K562 (cell line): ENCODE data around the gene ADAMTSL2. TPM values are rescaled to one million over a fixed set of nuclear protein-coding genes. Genes with fewer than 3 reads are reported as not detected.

Experiments
- ATAC-seq: fragments of 200-7000 bp; cut with Tn5 transposase; 3 replicates; pipeline ENCODE4 v1.9.1; 2020; ENCODE audit warnings: moderate library complexity
- BruUV-seq: library from RNA; stranded (reverse); fragments of 400-500 nt; replicated peaks from 2 replicates; lab custom pipeline; 2021; lab: Mats Ljungman, UMichigan
- CTCF ChIA-PET: fragments of 300-600 bp; formaldehyde crosslinking; extraction: SDS; loops from one replicate; lab custom pipeline; 2021; ENCODE audit warnings: low intra/inter-chr PET ratio; lab: Yijun Ruan, JAX
- POLR2A ChIA-PET: fragments of 300-600, 350-650 bp; sonication (Branson Sonifier 250); formaldehyde crosslinking; extraction: SDS; loops from one replicate; lab custom pipeline; 2021; ENCODE audit warnings: antibody characterized with exemption, inconsistent platforms; lab: Yijun Ruan, JAX
- DNase-seq, 4 experiments: peaks; one replicate each; pipeline versions ENCODE4 v3.0.0 to v3.0.0-alpha.2; 2011 to 2018; ENCODE audit warnings: low spot score in 3 of 4, mixed read lengths in 3 of 4; ENCODE audit errors: extremely low read depth in 1 of 4
- FAIRE-seq: peaks from 2 replicates; lab custom pipeline; 2011; peaks lifted over from hg19 to GRCh38; lab: Jason Lieb, UNC
- H2AFZ ChIP-seq: 2 replicates; pipeline ENCODE4 v1.6.0; 2011; ENCODE audit warnings: low read depth, low read length, control low read depth, inconsistent platforms
- H3K27ac ChIP-seq: fragments of 200-600 bp; 3 replicates; pipeline ENCODE4 v1.8.0; 2011; ENCODE audit warnings: low read depth, mild to moderate bottlenecking, control low read depth, inconsistent platforms, low read length, moderate library complexity, mixed read lengths; ENCODE audit errors: extremely low read depth
- H3K27me3 ChIP-seq, 2 experiments: fragments of 300-600 bp in 1 of 2; 2 replicates in 1 of 2; 3 replicates in 1 of 2; pipeline versions ENCODE4 v1.6.0 to v1.8.0; 2011; ENCODE audit warnings: inconsistent platforms in 2 of 2, low read length in 2 of 2, mild to moderate bottlenecking in 1 of 2, mixed read lengths in 1 of 2, moderate library complexity in 1 of 2; ENCODE audit not compliant: control insufficient read depth in 2 of 2, insufficient read depth in 2 of 2
- H3K36me3 ChIP-seq: fragments of 300-600 bp; 3 replicates; pipeline ENCODE4 v1.8.0; 2011; ENCODE audit warnings: mild to moderate bottlenecking, low read length, inconsistent platforms; ENCODE audit not compliant: control insufficient read depth, insufficient read depth
- H3K4me1 ChIP-seq, 2 experiments: fragments of 200-600 bp in 1 of 2; replicated peaks in 1 of 2; 2 replicates in 1 of 2; 3 replicates in 1 of 2; pipeline versions ENCODE4 v1.5.1 to v1.8.0; 2011; ENCODE audit warnings: inconsistent platforms in 2 of 2, low read length in 2 of 2, mild to moderate bottlenecking in 1 of 2, mixed read lengths in 1 of 2, moderate library complexity in 1 of 2; ENCODE audit not compliant: control insufficient read depth in 2 of 2, insufficient read depth in 2 of 2
- H3K4me2 ChIP-seq: 2 replicates; pipeline ENCODE4 v1.6.1; 2011; ENCODE audit warnings: low read length, control low read depth, inconsistent platforms, mixed read lengths; ENCODE audit not compliant: insufficient read depth
- H3K4me3 ChIP-seq: fragments of 200-600 bp; sonication (generic), shearing (Covaris generic); 2 replicates; pipeline ENCODE4 v1.5.1; 2016; ENCODE audit warnings: control low read depth, inconsistent platforms
- H3K79me2 ChIP-seq: fragments of 200-600 bp; 3 replicates; pipeline ENCODE4 v1.8.0; 2011; ENCODE audit warnings: low read length, inconsistent platforms; ENCODE audit not compliant: control insufficient read depth, insufficient read depth
- H3K9ac ChIP-seq, 2 experiments: 2 replicates each; pipeline versions ENCODE4 v1.6.0 to v1.6.1; 2011; ENCODE audit warnings: low read depth in 2 of 2, low read length in 2 of 2, control low read depth in 1 of 2, inconsistent platforms in 1 of 2, mild to moderate bottlenecking in 1 of 2, mixed read lengths in 1 of 2; ENCODE audit not compliant: insufficient read depth in 1 of 2
- H3K9me1 ChIP-seq: one replicate; pipeline ENCODE4 v1.6.0; 2011; ENCODE audit warnings: inconsistent platforms, mild to moderate bottlenecking, low read length, moderate library complexity; ENCODE audit not compliant: control insufficient read depth, insufficient read depth
- H3K9me3 ChIP-seq: replicated peaks from 2 replicates; pipeline ENCODE4 v1.5.1; 2011; ENCODE audit warnings: low read depth, low read length, inconsistent platforms; ENCODE audit not compliant: control insufficient read depth, insufficient read depth
- H4K20me1 ChIP-seq: replicated peaks from 2 replicates; pipeline ENCODE4 v1.6.1; 2011; ENCODE audit warnings: low read length, inconsistent platforms, mixed read lengths; ENCODE audit not compliant: control insufficient read depth, insufficient read depth
- ETS2 ChIP-seq: IDR thresholded peaks from 2 replicates; pipeline ENCODE4 v1.6.1; 2016; ENCODE audit warnings: borderline replicate concordance, missing genetic modification characterization, mild to moderate bottlenecking, moderate library complexity, missing compliant biosample characterization; ENCODE audit not compliant: poor library complexity, severe bottlenecking
- ETV1 ChIP-seq: fragments of 450-650 bp; conservative IDR thresholded peaks from 2 replicates; pipeline ENCODE4 v1.6.1; 2016; ENCODE audit warnings: missing genetic modification characterization, control low read depth, low read depth, missing compliant biosample characterization
- HIVEP1 ChIP-seq: fragments of 250-450 bp; sonication (Bioruptor Pico); IDR thresholded peaks from 2 replicates; pipeline ENCODE4 v1.4.0; 2020; ENCODE audit warnings: mild to moderate bottlenecking
- KLF13 ChIP-seq: fragments of 450-650 bp; IDR thresholded peaks from 2 replicates; pipeline ENCODE4 v1.6.1; 2016; ENCODE audit warnings: missing genetic modification characterization, low read depth, mild to moderate bottlenecking, missing compliant biosample characterization, moderate library complexity, borderline replicate concordance
- PHF21A ChIP-seq: fragments of 450-650 bp; IDR thresholded peaks from 2 replicates; pipeline ENCODE4 v1.6.1; 2017; ENCODE audit warnings: low read depth, borderline replicate concordance
- POLR2AphosphoS5 ChIP-seq: IDR thresholded peaks from 2 replicates; pipeline ENCODE4 v1.6.1; 2011; ENCODE audit warnings: mild to moderate bottlenecking, low read depth, low read length, moderate library complexity; ENCODE audit not compliant: control insufficient read depth, insufficient read depth
- SREBF1 ChIP-seq: fragments of 150-350 bp; IDR thresholded peaks from 2 replicates; pipeline ENCODE4 v1.6.1; 2014; ENCODE audit warnings: antibody characterized with exemption, low read depth, low read length, borderline replicate concordance
- ZBTB1 ChIP-seq: sonication (generic); formaldehyde crosslinking; IDR thresholded peaks from 2 replicates; pipeline ENCODE4 v1.8.1; 2023; ENCODE audit warnings: missing genetic modification reagents, low read depth, mild to moderate bottlenecking, borderline replicate concordance
- ZFP1 ChIP-seq: fragments of 450-650 bp; formaldehyde crosslinking; IDR thresholded peaks from 2 replicates; pipeline ENCODE4 v1.4.0; 2020; ENCODE audit warnings: mild to moderate bottlenecking, mixed read lengths
- WGBS: fragments of 100-300 bp; shearing (Covaris generic); methylation state at CpG from one replicate; pipeline ENCODE4 v1.1.6; 2016; ENCODE audit warnings: low coverage, mixed read lengths; ENCODE audit not compliant: insufficient coverage; ENCODE audit errors: missing lambda C conversion rate; 5-methylcytosine and 5-hydroxymethylcytosine counted together
- in situ Hi-C: fragments of 300-500 bp; cut with MboI; formaldehyde crosslinking; loops from 4 replicates; pipeline ENCODE4 v1.15.0; 2018; ENCODE audit warnings: inconsistent platforms, mixed read lengths
- intact Hi-C: fragments of 100-400 bp; cut with micrococcal nuclease; formaldehyde crosslinking; loops from 2 replicates; pipeline ENCODE4 v1.14.2; 2022
- polyA plus RNA-seq, 8 experiments: library from polyadenylated mRNA; depleted of rRNA in 4 of 8; stranded (reverse) in 5 of 8; unstranded in 3 of 8; fragments of >200 nt; fragmentation: Nextera tagmentation in 2 of 8; fragmentation: Illumina TruSeq in 1 of 8; extraction: Ambion mirVana in 2 of 8; extraction: Trizol in 1 of 8; gene quantifications; 2 replicates each; pipeline versions ENCODE4 v1.2.1 to v1.2.3, GENCODE V29; 2011 to 2014; ENCODE audit warnings: inconsistent platforms in 1 of 8, missing spikeins in 1 of 8
- total RNA-seq, 7 experiments: library from RNA; depleted of rRNA in 6 of 7; stranded (reverse); fragments of >200 nt in 6 of 7; fragmentation: Illumina TruSeq in 2 of 7; extraction: Trizol in 2 of 7; gene quantifications; 2 replicates each; pipeline versions ENCODE4 v1.2.1 to v1.2.3, GENCODE V29; 2011 to 2021; ENCODE audit warnings: low replicate concordance in 1 of 7
- TF ChIP-seq, protein P1 (sequence below): fragments of 450-650 bp; IDR thresholded peaks from 2 replicates; pipeline ENCODE4 v1.6.1; 2016; ENCODE audit warnings: borderline replicate concordance
- TF ChIP-seq, protein P2 (sequence below), 2 experiments: fragments of 150-350 bp in 1 of 2; IDR thresholded peaks; 2 replicates each; pipeline ENCODE4 v1.6.1; 2012 to 2016; ENCODE audit warnings: low read depth in 2 of 2, low read length in 2 of 2, mild to moderate bottlenecking in 1 of 2, moderate library complexity in 1 of 2
- TF ChIP-seq, protein P3 (sequence below): fragments of 200-800 bp; sonication (Bioruptor generic); IDR thresholded peaks from 2 replicates; pipeline ENCODE4 v1.6.1; 2017; ENCODE audit warnings: missing genetic modification characterization, missing compliant biosample characterization
- TF ChIP-seq, protein P4 (sequence below): fragments of 250-450 bp; sonication (Bioruptor Pico); IDR thresholded peaks from 2 replicates; pipeline ENCODE4 v1.8.0; 2021; ENCODE audit warnings: mild to moderate bottlenecking, moderate library complexity

The ADAMTSL2 gene
- total and polyA plus RNA-seq, 9 of the 15 experiments (the other 6 are each of a cell fraction or from before 2014, with no cell fraction given), result 0.04 TPM; not detected in 8

DNA sequence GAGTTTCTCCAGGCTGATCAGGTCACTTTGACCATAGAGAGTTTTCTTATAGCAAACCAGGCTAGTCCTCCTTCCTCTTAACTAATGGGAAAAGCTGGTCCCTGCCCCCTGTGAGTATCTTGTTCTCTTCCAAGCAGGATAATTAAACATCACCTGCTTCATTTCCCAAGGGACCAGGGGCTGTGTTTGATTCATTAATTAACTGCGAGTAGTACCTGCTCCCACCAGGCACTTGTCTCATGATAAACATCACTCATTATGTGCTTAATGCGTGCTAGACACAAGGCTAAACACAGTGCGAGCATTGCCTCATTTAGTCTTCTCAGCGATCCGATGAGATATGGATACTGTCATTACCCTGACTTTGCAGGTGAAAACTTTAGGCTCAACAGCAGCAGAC is 76.3 kb downstream of the ADAMTSL2 start:
- 0% methylated on average over 5 of the region's 5 CpGs for WGBS
- H4K20me1 ChIP-seq, result peaks cover 19% of the 10 kb centered on the region
- no peaks in the 10 kb centered on the region for H3K9me3 ChIP-seq
- ChIA-PET POLR2A (no interaction called here), CTCF (no interaction called here)
- peaks cover 11 to 52% of the 10 kb centered on the region in 2 experiments; a peak in 4 of 5 replicates for H3K27me3 ChIP-seq
- peaks cover 0 to 9% of the 10 kb centered on the region in 2 experiments; a peak in 2 of 5 replicates for H3K4me1 ChIP-seq
- no peak overlapping the region for H3K27ac ChIP-seq
- H3K9me1 ChIP-seq, result no peaks in the 10 kb centered on the region
- no peak overlapping the region for H3K4me2 ChIP-seq
- H2AFZ ChIP-seq, result no peak overlapping the region
- ATAC-seq (no peak), DNase-seq (no peak), FAIRE-seq (no peak)
- intact Hi-C loops (no loop called here), in situ Hi-C loops (no loop called here)
- no peak overlapping the region for H3K4me3 ChIP-seq
- no peak overlapping the region for H3K9ac ChIP-seq
- BruUV-seq, result no TSS peak
- no peaks in the 10 kb centered on the region for H3K79me2 ChIP-seq
- no peaks in the 10 kb centered on the region for H3K36me3 ChIP-seq
- TF ChIP-seq ETS2 (tag) (no peak), HIVEP1 (CRISPR knock-in tag) (no peak), ZBTB1 (CRISPR knock-in tag) (no peak), POLR2AphosphoS5 (no peak), KLF13 (no peak), PHF21A (no peak), SREBF1 (no peak), ETV1 (tag) (no peak), ZFP1 (no peak)
- TF ChIP-seq, protein P1, sequence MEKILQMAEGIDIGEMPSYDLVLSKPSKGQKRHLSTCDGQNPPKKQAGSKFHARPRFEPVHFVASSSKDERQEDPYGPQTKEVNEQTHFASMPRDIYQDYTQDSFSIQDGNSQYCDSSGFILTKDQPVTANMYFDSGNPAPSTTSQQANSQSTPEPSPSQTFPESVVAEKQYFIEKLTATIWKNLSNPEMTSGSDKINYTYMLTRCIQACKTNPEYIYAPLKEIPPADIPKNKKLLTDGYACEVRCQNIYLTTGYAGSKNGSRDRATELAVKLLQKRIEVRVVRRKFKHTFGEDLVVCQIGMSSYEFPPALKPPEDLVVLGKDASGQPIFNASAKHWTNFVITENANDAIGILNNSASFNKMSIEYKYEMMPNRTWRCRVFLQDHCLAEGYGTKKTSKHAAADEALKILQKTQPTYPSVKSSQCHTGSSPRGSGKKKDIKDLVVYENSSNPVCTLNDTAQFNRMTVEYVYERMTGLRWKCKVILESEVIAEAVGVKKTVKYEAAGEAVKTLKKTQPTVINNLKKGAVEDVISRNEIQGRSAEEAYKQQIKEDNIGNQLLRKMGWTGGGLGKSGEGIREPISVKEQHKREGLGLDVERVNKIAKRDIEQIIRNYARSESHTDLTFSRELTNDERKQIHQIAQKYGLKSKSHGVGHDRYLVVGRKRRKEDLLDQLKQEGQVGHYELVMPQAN, result no peak
- TF ChIP-seq, protein P2, sequence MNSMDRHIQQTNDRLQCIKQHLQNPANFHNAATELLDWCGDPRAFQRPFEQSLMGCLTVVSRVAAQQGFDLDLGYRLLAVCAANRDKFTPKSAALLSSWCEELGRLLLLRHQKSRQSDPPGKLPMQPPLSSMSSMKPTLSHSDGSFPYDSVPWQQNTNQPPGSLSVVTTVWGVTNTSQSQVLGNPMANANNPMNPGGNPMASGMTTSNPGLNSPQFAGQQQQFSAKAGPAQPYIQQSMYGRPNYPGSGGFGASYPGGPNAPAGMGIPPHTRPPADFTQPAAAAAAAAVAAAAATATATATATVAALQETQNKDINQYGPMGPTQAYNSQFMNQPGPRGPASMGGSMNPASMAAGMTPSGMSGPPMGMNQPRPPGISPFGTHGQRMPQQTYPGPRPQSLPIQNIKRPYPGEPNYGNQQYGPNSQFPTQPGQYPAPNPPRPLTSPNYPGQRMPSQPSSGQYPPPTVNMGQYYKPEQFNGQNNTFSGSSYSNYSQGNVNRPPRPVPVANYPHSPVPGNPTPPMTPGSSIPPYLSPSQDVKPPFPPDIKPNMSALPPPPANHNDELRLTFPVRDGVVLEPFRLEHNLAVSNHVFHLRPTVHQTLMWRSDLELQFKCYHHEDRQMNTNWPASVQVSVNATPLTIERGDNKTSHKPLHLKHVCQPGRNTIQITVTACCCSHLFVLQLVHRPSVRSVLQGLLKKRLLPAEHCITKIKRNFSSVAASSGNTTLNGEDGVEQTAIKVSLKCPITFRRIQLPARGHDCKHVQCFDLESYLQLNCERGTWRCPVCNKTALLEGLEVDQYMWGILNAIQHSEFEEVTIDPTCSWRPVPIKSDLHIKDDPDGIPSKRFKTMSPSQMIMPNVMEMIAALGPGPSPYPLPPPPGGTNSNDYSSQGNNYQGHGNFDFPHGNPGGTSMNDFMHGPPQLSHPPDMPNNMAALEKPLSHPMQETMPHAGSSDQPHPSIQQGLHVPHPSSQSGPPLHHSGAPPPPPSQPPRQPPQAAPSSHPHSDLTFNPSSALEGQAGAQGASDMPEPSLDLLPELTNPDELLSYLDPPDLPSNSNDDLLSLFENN (IDR thresholded peaks at IDR 0.05; ENCODE audit: low read depth in 2 of 2, low read length in 2 of 2), result no peak
- TF ChIP-seq, protein P3, sequence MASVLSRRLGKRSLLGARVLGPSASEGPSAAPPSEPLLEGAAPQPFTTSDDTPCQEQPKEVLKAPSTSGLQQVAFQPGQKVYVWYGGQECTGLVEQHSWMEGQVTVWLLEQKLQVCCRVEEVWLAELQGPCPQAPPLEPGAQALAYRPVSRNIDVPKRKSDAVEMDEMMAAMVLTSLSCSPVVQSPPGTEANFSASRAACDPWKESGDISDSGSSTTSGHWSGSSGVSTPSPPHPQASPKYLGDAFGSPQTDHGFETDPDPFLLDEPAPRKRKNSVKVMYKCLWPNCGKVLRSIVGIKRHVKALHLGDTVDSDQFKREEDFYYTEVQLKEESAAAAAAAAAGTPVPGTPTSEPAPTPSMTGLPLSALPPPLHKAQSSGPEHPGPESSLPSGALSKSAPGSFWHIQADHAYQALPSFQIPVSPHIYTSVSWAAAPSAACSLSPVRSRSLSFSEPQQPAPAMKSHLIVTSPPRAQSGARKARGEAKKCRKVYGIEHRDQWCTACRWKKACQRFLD, result no peak
- TF ChIP-seq, protein P4, sequence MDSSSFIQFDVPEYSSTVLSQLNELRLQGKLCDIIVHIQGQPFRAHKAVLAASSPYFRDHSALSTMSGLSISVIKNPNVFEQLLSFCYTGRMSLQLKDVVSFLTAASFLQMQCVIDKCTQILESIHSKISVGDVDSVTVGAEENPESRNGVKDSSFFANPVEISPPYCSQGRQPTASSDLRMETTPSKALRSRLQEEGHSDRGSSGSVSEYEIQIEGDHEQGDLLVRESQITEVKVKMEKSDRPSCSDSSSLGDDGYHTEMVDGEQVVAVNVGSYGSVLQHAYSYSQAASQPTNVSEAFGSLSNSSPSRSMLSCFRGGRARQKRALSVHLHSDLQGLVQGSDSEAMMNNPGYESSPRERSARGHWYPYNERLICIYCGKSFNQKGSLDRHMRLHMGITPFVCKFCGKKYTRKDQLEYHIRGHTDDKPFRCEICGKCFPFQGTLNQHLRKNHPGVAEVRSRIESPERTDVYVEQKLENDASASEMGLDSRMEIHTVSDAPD (CRISPR knock-in tag), result no peak
